GM12878 (cell line): ENCODE results near the gene CCDC194. TPM values are rescaled to one million over a fixed set of nuclear protein-coding genes. Genes with fewer than 3 reads are reported as not detected.

Experiments
- ATAC-seq: fragments of 200-7000 bp; cut with Tn5 transposase; 3 replicates; pipeline ENCODE4 v1.9.1; 2020; ENCODE audit warnings: mild to moderate bottlenecking, moderate library complexity
- BruUV-seq: library from RNA; stranded (reverse); fragments of 400-500 nt; replicated peaks from 2 replicates; lab custom pipeline; 2021; lab: Mats Ljungman, UMichigan
- CTCF ChIA-PET: fragments of 300-600 bp; sonication (Branson Sonifier 250); formaldehyde crosslinking; extraction: SDS; loops from one replicate; lab custom pipeline; 2021; ENCODE audit warnings: inconsistent platforms; lab: Yijun Ruan, JAX
- POLR2A ChIA-PET: fragments of 350-600 bp; formaldehyde crosslinking; extraction: SDS; loops from one replicate; lab custom pipeline; 2021; ENCODE audit warnings: inconsistent platforms; lab: Charles Lee
- RAD21 ChIA-PET: fragments of 300-600 bp; sonication (Branson Sonifier 250); formaldehyde crosslinking; loops from one replicate; lab custom pipeline; 2023; ENCODE audit warnings: antibody characterized with exemption; ENCODE audit not compliant: unreplicated experiment; lab: Charles Lee
- SMC1A ChIA-PET: fragments of 300-600 bp; sonication (Branson Sonifier 250); formaldehyde crosslinking; loops from one replicate; lab custom pipeline; 2023; ENCODE audit not compliant: unreplicated experiment, uncharacterized antibody; lab: Charles Lee
- DNase-seq: peaks from one replicate; pipeline ENCODE4 v3.0.0-alpha.2; 2011; ENCODE audit warnings: low read depth, low spot score
- FAIRE-seq: peaks from 3 replicates; lab custom pipeline; 2011; peaks lifted over from hg19 to GRCh38; lab: Jason Lieb, UNC
- H2AFZ ChIP-seq: 2 replicates; pipeline ENCODE4 v1.6.0; 2011; ENCODE audit warnings: low read depth, low read length, control low read depth; ENCODE audit not compliant: control insufficient read depth
- H3K27ac ChIP-seq: 2 replicates; pipeline ENCODE4 v1.5.1; 2011; ENCODE audit warnings: control low read depth; ENCODE audit not compliant: control insufficient read depth, insufficient read depth
- H3K27me3 ChIP-seq, 2 experiments: replicated peaks in 1 of 2; 2 replicates each; pipeline versions ENCODE4 v1.6.0 to v1.6.1; 2011; ENCODE audit warnings: low read length in 1 of 2; ENCODE audit not compliant: control insufficient read depth in 2 of 2, insufficient read depth in 2 of 2
- H3K36me3 ChIP-seq, 2 experiments: 2 replicates each; pipeline ENCODE4 v1.5.1; 2011; ENCODE audit warnings: low read length in 1 of 2; ENCODE audit not compliant: control insufficient read depth in 2 of 2, insufficient read depth in 2 of 2
- H3K4me1 ChIP-seq: 2 replicates; pipeline ENCODE4 v1.6.1; 2011; ENCODE audit warnings: mild to moderate bottlenecking, low read length, moderate library complexity, mixed read lengths; ENCODE audit not compliant: control insufficient read depth, insufficient read depth
- H3K4me2 ChIP-seq: 2 replicates; pipeline ENCODE4 v1.6.0; 2011; ENCODE audit warnings: control low read depth; ENCODE audit not compliant: control insufficient read depth, insufficient read depth
- H3K4me3 ChIP-seq: fragments of 200-600 bp; sonication (generic); 2 replicates; pipeline ENCODE4 v1.5.1; 2016
- H3K79me2 ChIP-seq: 2 replicates; pipeline ENCODE4 v1.6.0; 2011; ENCODE audit warnings: low read length; ENCODE audit not compliant: control insufficient read depth, insufficient read depth
- H3K9ac ChIP-seq: 2 replicates; pipeline ENCODE4 v1.8.0; 2011; ENCODE audit warnings: low read length, control low read depth, mixed read lengths; ENCODE audit not compliant: control insufficient read depth, insufficient read depth
- H3K9me3 ChIP-seq: replicated peaks from 3 replicates; pipeline ENCODE4 v1.5.1; 2011; ENCODE audit warnings: mild to moderate bottlenecking, low read length; ENCODE audit not compliant: control insufficient read depth, insufficient read depth
- H4K20me1 ChIP-seq: 2 replicates; pipeline ENCODE4 v1.6.0; 2011; ENCODE audit not compliant: control insufficient read depth, insufficient read depth
- ASH2L ChIP-seq: fragments of 300-600, 200-600 bp; sonication (generic); IDR thresholded peaks from 2 replicates; pipeline ENCODE4 v1.6.1; 2017; ENCODE audit warnings: low read depth, mild to moderate bottlenecking, borderline replicate concordance
- ATF2 ChIP-seq: IDR thresholded peaks from 2 replicates; pipeline ENCODE4 v1.6.1; 2012; ENCODE audit warnings: low read length, inconsistent platforms
- BACH1 ChIP-seq: fragments of 450-650 bp; IDR thresholded peaks from 2 replicates; pipeline ENCODE4 v1.6.1; 2017; ENCODE audit warnings: mild to moderate bottlenecking, borderline replicate concordance
- CREB1 ChIP-seq: IDR thresholded peaks from 2 replicates; pipeline ENCODE4 v1.6.1; 2012; ENCODE audit warnings: low read depth, mild to moderate bottlenecking, inconsistent platforms
- CUX1 ChIP-seq: IDR thresholded peaks from 2 replicates; pipeline ENCODE4 v1.6.1; 2012; ENCODE audit warnings: improper control_type of control experiment, low read depth, low read length; ENCODE audit not compliant: insufficient replicate concordance
- HCFC1 ChIP-seq: fragments of 150-350 bp; IDR thresholded peaks from 2 replicates; pipeline ENCODE4 v1.6.1; 2014; ENCODE audit warnings: low read length
- HDAC6 ChIP-seq: fragments of 200-600 bp; sonication (generic); IDR thresholded peaks from one replicate; pipeline ENCODE4 v1.8.0; 2017; ENCODE audit warnings: antibody characterized with exemption; ENCODE audit not compliant: unreplicated experiment
- MEF2B ChIP-seq: fragments of 450-650 bp; IDR thresholded peaks from 2 replicates; pipeline ENCODE4 v1.6.1; 2018; ENCODE audit warnings: mild to moderate bottlenecking, moderate library complexity; ENCODE audit not compliant: partially characterized antibody, poor library complexity, severe bottlenecking
- RELA ChIP-seq: fragments of 450-650 bp; IDR thresholded peaks from 2 replicates; pipeline ENCODE4 v1.8.0; 2014; ENCODE audit warnings: borderline replicate concordance; ENCODE audit not compliant: partially characterized antibody
- SREBF1 ChIP-seq: IDR thresholded peaks from 2 replicates; pipeline ENCODE4 v1.6.1; 2012; ENCODE audit warnings: mild to moderate bottlenecking, low read length
- TARDBP ChIP-seq: IDR thresholded peaks from 2 replicates; pipeline ENCODE4 v1.6.1; 2016; ENCODE audit warnings: borderline replicate concordance
- TBL1XR1 ChIP-seq: IDR thresholded peaks from 2 replicates; pipeline ENCODE4 v1.6.1; 2012; ENCODE audit warnings: low read depth, low read length, improper control_type of control experiment
- TCF7 ChIP-seq: IDR thresholded peaks from 2 replicates; pipeline ENCODE4 v1.6.1; 2014; ENCODE audit warnings: antibody characterized with exemption, borderline replicate concordance
- WGBS: methylation state at CpG from one replicate; pipeline ENCODE4 v1.1.6; 2016; ENCODE audit warnings: low lambda C conversion rate; ENCODE audit not compliant: insufficient replicate concordance, insufficient coverage; ENCODE audit errors: missing lambda C conversion rate; 5-methylcytosine and 5-hydroxymethylcytosine counted together
- in situ Hi-C: fragments of 300-500 bp; cut with MboI; formaldehyde crosslinking; loops from 9 replicates; pipeline ENCODE4 v1.14.3; 2018; ENCODE audit warnings: mixed read lengths
- intact Hi-C: fragments of 100-400 bp; cut with micrococcal nuclease; formaldehyde crosslinking; loops from one replicate; pipeline ENCODE4 v1.14.2; 2022; ENCODE audit not compliant: unreplicated experiment
- polyA plus RNA-seq, 11 experiments: library from polyadenylated mRNA; depleted of rRNA in 4 of 11; unstranded in 6 of 11; stranded (reverse) in 5 of 11; fragments of >200 nt; fragmentation: Nextera tagmentation in 4 of 11; fragmentation: Illumina TruSeq in 1 of 11; extraction: Ambion mirVana in 4 of 11; extraction: Trizol in 1 of 11; gene quantifications; 1 replicate in 1 of 11; 2 replicates in 10 of 11; pipeline versions ENCODE4 v1.2.1 to v1.2.3, GENCODE V29; 2011 to 2016; ENCODE audit warnings: inconsistent platforms in 2 of 11, missing spikeins in 2 of 11, low read depth in 1 of 11
- total RNA-seq, 4 experiments: library from RNA; depleted of rRNA in 3 of 4; stranded (reverse); fragments of >200 nt in 3 of 4; fragmentation: Illumina TruSeq in 1 of 4; extraction: Trizol in 1 of 4; gene quantifications; 2 replicates each; pipeline versions ENCODE4 v1.2.1 to v1.2.3, GENCODE V29; 2013 to 2021
- TF ChIP-seq, protein P1 (sequence below): IDR thresholded peaks from 2 replicates; pipeline ENCODE4 v1.6.1; 2012; ENCODE audit warnings: low read depth, low read length, improper control_type of control experiment

CCDC194 gene
- total and polyA plus RNA-seq, 10 of the 15 experiments (the other 5 are each of a cell fraction or from before 2014, with no cell fraction given), result 0.07 to 3.4 (median 0.97) TPM

DNA sequence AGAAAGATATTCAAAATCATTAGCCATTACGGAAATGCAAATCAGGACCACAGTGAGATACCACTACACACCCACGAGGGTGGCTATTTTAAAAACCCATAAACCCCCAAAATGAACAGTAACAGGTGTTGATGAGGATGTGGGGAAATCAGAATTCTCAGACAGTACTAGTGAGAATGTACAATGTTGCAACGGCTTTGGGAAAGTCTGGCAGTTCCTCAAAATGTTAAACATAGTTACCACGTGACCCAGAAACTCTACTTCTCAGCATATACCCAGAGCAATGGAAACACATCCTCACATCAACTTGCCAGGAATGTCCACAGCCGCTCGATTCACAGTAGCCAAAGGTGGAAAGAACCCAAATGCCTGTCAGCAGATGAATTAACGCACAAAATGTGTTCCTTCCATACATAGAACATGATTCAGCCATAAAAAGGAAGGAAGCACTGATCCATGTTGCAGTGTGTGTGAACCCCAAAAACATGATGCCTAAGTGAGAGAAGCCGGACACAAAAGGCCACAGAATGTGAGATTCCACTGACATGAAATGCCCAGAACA, 23.9 kb downstream of the CCDC194 start (continued):
- TF ChIP-seq, protein P1, sequence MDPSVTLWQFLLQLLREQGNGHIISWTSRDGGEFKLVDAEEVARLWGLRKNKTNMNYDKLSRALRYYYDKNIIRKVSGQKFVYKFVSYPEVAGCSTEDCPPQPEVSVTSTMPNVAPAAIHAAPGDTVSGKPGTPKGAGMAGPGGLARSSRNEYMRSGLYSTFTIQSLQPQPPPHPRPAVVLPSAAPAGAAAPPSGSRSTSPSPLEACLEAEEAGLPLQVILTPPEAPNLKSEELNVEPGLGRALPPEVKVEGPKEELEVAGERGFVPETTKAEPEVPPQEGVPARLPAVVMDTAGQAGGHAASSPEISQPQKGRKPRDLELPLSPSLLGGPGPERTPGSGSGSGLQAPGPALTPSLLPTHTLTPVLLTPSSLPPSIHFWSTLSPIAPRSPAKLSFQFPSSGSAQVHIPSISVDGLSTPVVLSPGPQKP, result no peak
- TF ChIP-seq TCF7 (no peak; the same call in 1 of the 2 replicates), SREBF1 (no peak)

GRCh38 chr19:17365361-17365760, 28.6 kb downstream of the CCDC194 start:
- WGBS, result 94% methylated on average over 22 of the region's 22 CpGs
- in situ Hi-C loops (no loop called here), intact Hi-C loops (no loop called here)
- Histone ChIP-seq H3K27me3 (no peaks in the 10 kb centered on the region; a peak in 1 of 4 replicates), H3K9ac (no peak overlapping the region), H3K4me1 (peaks cover 13% of the 10 kb centered on the region), H2AFZ (no peak overlapping the region), H3K79me2 (no peaks in the 10 kb centered on the region), H3K4me2 (no peak overlapping the region), H3K36me3 (no peaks in the 10 kb centered on the region), H3K9me3 (no peaks in the 10 kb centered on the region), H3K4me3 (no peak overlapping the region), H4K20me1 (no peaks in the 10 kb centered on the region), H3K27ac (no peak overlapping the region)
- no TSS peak for BruUV-seq
- CTCF ChIA-PET, result interaction anchor here (1.0 kb wide), 1 partner anchor 16 kb away, joined by 4 read pairs; no protein-coding TSS in a partner anchor
- DNase-seq, result no peak
- FAIRE-seq, result no peak
- SMC1A ChIA-PET, result no interaction called here
- RAD21 ChIA-PET, result no interaction called here
- no peak for ATAC-seq
- POLR2A ChIA-PET, result no interaction called here
- no peak for TF ChIP-seq CUX1
- no peak for TF ChIP-seq RELA
- TF ChIP-seq HCFC1, result no peak
- TF ChIP-seq TARDBP, result no peak
- no peak for TF ChIP-seq HDAC6
- TF ChIP-seq ASH2L, result no peak
- TF ChIP-seq BACH1, result no peak
- TF ChIP-seq TBL1XR1, result no peak
- TF ChIP-seq CREB1, result no peak
- no peak for TF ChIP-seq ATF2
- TF ChIP-seq MEF2B, result no peak
